HG03175 (cell line): Measurements from ENCODE around the gene HTR2C.
"Not testable (repeated sequence)": the region's sequence is repeated elsewhere in the genome, so short reads cannot be mapped to it uniquely, and the experiment has no call there.

Experiments used
- ATAC-seq: cut with Tn5 transposase; IDR thresholded peaks from one replicate; pipeline ENCODE4 v1.9.1; 2021; ENCODE audit warnings: mild to moderate bottlenecking, moderate library complexity; ENCODE audit not compliant: unreplicated experiment

The HTR2C gene

DNA sequence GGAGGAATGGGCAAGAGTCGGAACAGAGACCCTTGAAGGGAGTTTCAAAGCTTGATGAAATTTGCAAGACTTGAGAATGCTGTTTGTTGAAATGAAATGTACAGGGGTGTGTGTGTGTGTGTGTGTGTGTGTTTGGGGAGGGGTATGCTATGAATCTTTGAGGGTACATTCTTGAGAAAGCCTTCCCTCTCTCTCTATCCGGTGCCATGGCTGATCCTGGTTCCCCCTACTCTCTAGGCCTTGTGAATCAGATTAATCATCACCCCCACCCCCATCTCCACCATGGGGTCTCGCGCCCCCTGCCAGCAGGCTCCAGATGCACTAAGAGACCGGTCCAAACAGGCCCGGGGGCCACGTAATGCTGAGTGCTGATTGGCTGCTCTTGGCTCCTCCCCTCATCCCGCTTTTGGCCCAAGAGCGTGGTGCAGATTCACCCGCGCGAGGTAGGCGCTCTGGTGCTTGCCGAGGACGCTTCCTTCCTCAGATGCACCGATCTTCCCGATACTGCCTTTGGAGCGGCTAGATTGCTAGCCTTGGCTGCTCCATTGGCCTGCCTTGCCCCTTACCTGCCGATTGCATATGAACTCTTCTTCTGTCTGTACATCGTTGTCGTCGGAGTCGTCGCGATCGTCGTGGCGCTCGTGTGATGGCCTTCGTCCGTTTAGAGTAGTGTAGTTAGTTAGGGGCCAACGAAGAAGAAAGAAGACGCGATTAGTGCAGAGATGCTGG lies at the start of gene HTR2C:
TSS of gene HTR2C (plus strand) at position 441 of the 729 bp plus-strand sequence. CDS start 142,851 bp downstream, outside the sequence.
- ATAC-seq = no peak

GRCh38 chrX:114580336-114580735 lies 3.5 kb upstream of the HTR2C start:
- no peak for ATAC-seq

DNA sequence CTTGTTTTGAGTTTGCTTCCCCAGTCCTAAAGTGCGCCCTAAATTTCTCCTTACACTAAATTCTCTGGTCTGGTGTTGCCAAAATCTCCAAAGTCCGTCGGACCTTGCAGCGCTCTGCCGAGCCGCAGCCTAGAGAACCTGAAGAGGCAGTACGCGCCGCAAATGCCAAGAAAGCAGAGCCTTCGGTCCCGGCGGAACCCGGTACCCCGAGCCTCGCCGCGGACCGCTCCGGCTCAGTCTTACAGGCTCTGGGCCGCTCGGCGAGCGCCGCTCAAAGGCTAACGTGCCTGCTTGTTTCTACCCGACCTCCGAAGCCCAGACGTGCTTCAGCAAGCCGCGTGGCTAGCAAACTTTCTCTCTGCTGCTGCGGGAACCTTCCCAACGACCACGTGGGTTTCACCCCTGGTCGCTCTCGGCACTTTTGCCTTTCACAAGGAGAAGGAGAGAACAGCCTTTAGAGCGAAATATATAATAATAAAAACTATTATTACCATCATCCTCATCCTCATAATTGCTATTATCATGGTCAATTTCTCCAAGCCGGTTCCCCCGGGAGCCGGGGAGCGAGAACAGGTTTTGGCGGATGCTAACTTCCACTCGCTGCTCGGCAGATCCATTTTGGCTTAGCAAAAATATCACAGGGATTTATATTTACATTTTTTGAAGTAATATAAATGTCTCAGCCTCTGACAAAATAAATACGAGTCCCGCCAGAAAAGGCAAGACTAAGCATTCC lies 2.2 kb upstream of the HTR2C start:
- ATAC-seq = no peak

GRCh38 chrX:114582264-114582632 lies 1.6 kb upstream of the HTR2C start:
- no peak for ATAC-seq

- no peak for ATAC-seq
Observed at GRCh38 chrX:114582698-114583395, 1.0 kb upstream of the HTR2C start.

DNA sequence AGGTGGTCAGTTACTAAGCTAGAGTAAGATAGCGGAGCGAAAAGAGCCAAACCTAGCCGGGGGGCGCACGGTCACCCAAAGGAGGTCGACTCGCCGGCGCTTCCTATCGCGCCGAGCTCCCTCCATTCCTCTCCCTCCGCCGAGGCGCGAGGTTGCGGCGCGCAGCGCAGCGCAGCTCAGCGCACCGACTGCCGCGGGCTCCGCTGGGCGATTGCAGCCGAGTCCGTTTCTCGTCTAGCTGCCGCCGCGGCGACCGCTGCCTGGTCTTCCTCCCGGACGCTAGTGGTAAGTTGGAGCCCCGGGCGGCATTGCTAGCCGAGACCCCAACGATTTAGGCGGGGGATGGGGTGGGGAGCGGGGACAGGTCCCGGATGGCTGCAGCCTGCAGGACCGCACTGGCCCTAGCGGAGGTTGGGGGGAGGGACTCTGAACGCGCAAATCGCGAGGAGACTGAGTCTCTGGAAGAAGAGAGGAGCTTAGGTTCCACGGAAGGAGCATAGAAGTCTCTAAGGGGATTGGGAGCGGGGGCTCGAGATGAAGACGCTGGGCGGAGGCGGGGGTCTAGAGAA lies 573 bp downstream of the HTR2C start:
- no peak for ATAC-seq

DNA sequence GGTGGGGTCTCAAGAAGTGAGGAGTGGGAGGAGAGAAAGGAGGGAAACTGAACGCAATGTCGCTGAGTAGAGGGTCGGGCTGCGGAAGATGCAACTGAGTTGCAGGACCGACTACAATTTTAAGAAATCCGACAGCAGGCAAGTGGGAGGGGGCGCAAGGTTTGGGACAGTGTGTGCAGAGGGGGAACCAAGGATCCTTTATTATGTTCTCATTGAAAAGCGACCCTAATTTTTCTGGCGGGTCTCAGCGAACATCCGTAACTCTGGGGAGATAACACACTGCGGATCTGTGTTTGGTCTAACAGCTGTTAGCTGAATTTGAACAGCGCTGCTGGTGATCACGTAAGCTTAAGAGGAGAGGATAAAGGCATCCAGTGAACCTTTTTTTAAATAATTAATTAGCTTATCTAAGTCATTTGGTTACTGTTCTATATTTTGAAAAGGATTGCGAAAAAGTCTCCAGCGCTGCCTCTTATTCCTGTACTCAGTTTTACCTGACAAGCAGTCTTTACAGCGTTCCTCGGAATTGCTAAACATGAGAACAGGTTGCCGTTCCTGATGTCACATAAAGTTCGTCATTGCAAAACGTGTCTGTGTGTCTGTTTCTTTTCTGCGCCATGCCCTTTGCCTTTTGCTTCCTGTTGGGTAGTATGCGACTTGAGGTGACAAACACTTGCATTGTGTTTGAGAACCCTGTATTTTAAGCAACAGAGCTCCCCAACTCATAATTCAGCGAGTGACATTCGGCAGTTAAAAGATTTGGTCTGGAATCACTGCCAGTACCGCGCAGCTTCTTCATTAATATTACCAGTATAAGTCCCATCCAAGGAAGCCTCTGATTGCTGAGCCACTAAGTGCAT lies 1.3 kb downstream of the HTR2C start:
- ATAC-seq = no peak

GRCh38 chrX:114591121-114591520 lies 7.2 kb downstream of the HTR2C start:
- ATAC-seq = no peak

- ATAC-seq = no peak
Observed at GRCh38 chrX:114599305-114599704, 15.4 kb downstream of the HTR2C start.

- ATAC-seq = no peak
Observed at GRCh38 chrX:114599911-114600310, 16.0 kb downstream of the HTR2C start.

DNA sequence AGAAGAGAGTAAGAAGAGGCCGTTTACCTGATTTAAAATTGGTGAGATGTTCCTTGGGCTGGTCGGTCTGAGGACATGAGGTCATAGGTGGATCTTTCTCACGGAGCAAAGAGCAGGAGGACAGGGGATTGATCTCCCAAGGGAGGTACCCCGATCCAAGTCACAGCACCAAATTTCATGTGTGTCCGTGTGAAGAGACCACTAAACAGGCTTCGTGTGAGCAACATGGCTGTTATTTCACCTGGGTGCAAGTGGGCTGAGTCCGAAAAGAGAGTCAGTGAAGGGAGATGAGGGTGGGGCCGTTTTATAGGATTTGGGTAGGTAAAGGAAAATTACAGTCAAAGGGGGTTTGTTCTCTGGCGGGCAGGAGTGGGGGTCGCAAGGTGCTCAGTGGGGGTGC lies 22.7 kb downstream of the HTR2C start:
- ATAC-seq = not testable (repeated sequence)

DNA sequence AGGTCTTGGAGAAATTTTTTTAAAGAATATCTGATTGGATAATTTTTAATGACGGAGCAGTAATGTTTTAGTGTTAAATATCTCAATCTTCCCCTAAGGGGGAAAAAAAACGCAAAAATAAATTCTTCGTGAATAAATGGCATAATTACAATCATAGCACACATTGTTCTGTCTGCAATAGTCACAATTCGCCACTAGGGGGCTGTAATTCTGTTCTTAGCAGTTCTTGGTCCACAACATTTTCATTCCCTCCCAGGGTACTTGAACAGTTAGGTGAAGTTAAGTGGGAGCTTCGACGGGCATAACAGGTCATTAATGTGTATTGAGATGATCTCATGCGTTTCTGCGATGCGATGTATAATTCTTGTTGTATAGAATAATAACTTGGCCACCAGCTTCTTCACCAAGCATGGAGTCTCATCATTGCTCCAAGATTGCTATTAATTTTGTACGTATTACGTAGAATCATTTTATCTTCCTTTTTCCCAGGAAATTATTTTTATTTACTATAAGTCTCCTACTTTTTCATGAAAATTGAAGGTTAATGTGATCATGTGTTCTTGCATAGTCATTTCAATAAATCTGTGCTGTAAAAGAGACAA lies 27.2 kb downstream of the HTR2C start:
- ATAC-seq = peak; percentile 74

- no peak for ATAC-seq
Observed at GRCh38 chrX:114615765-114616164, 31.9 kb downstream of the HTR2C start.

GRCh38 chrX:114619874-114620273 lies 36.0 kb downstream of the HTR2C start:
- peak; percentile 75 for ATAC-seq

DNA sequence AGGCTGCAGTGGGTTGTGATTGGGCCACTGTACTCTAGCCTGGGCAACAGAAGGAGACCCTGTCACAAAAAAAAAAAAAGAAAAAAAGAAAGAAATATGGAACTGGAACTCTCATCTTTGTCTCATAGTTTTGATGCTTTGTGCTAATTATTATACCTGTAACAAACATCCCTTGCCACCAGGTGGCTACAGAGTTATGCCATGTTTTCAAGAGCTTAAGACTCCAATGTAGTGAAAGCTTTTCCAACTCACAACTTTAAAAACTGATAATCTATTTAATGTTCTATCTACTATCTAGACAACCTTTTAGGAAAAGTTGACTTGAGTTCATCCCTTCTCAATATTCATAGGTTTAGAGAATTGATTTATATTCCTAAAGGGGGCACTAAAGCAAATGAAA lies 42.4 kb downstream of the HTR2C start:
- no peak for ATAC-seq

GRCh38 chrX:114635986-114636385 lies 52.1 kb downstream of the HTR2C start:
- ATAC-seq = no peak

DNA sequence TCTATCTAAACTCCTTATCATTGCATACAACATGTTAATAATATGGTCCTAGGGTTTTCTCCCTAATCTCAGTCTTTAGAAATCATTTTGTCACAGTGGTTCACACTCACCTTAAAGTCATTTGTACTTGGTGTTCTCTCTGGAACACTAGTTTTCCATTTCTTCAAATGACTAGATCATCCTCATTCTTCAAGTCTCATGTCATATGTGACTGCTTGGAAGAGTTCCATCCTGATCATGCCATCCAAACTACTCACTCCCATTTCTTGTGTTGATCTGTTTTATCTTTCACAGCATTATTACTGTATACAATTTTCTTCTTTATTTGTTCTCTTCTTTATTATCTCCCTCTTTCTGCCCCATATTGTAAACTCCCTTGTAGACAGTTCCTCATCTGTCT lies 66.5 kb downstream of the HTR2C start:
- ATAC-seq = no peak

DNA sequence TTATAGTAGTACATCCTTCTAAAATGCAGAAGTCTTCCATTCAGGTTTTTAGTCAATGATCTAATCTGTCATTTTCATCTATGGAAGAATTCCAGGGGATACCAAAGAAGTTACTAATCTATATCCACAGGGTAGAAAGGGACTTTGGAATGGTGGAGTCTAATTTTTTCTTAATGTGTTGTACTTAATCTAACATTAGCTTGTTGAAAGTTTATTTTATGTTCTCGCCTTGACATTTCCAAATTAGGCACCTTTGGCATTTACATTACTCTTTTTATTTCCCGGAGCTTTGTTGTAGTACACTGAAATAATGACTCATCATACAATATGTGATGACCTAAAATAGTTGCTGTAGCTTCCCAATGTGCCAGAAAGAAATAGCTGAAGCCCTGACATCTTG lies 91.5 kb downstream of the HTR2C start:
- ATAC-seq = no peak

- ATAC-seq = not testable (repeated sequence)
Observed at GRCh38 chrX:114700533-114700932, 116.6 kb downstream of the HTR2C start.

GRCh38 chrX:114709406-114709805 lies 125.5 kb downstream of the HTR2C start:
- no peak for ATAC-seq
